ENCODE data around the gene BCAS3.

The BCAS3 gene

DNA sequence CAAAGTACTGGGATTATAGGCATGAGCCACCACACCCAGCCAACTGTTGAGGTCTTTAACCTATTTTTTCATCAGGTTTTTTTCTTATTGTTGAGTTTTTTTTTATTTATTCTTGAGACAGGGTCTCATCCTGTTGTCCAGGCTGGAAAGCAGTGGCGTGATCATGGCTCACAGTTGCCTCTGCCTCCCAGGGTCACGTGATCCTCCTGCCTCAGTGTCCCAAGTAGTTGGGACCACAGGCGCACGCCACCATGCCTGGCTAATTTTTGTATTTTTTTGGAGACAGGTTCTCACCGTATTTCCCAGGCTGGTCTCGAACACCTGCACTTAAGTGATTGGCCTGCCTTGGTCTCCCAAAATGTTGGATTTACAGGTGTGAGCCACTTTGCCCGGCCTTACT lies 95.9 kb downstream of the BCAS3 start:
- TF ChIP-seq EGR1 (IDR thresholded peaks at IDR 0.05) (no peak), ZBTB7A (IDR thresholded peaks at IDR 0.05; ENCODE audit: low read depth) (no peak), TAF1 (IDR thresholded peaks at IDR 0.05; ENCODE audit: low read depth) (no peak)

GRCh38 chr17:60781880-60782412 lies 104.3 kb downstream of the BCAS3 start:
- TF ChIP-seq TAF1 (IDR thresholded peaks at IDR 0.05; ENCODE audit: low read depth): no peak
- TF ChIP-seq EP300 (IDR thresholded peaks at IDR 0.05; ENCODE audit: borderline replicate concordance): no peak

- TF ChIP-seq NFIC (IDR thresholded peaks at IDR 0.05): no peak
- no peak for TF ChIP-seq FOXM1 (IDR thresholded peaks at IDR 0.05; ENCODE audit: borderline replicate concordance, low read depth)
- TF ChIP-seq CREB1 (IDR thresholded peaks at IDR 0.05; ENCODE audit: low read depth): no peak
- TF ChIP-seq, protein P1, sequence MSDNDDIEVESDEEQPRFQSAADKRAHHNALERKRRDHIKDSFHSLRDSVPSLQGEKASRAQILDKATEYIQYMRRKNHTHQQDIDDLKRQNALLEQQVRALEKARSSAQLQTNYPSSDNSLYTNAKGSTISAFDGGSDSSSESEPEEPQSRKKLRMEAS (IDR thresholded peaks at IDR 0.05): no peak
- no peak for TF ChIP-seq TEAD4 (IDR thresholded peaks at IDR 0.05)
- no peak for TF ChIP-seq CEBPB (IDR thresholded peaks at IDR 0.05)
- TF ChIP-seq REST (IDR thresholded peaks at IDR 0.05; ENCODE audit: low read depth): no peak
- TF ChIP-seq YY1 (IDR thresholded peaks at IDR 0.05; ENCODE audit: low read depth): no peak
- no peak for TF ChIP-seq ZBTB7A (IDR thresholded peaks at IDR 0.05; ENCODE audit: low read depth)
- no peak for TF ChIP-seq USF1 (IDR thresholded peaks at IDR 0.05)
- no peak for TF ChIP-seq TCF12 (IDR thresholded peaks at IDR 0.05; ENCODE audit: low read depth)
- TF ChIP-seq TAF1 (IDR thresholded peaks at IDR 0.05; ENCODE audit: low read depth): no peak
- no peak for TF ChIP-seq RAD21 (IDR thresholded peaks at IDR 0.05; ENCODE audit: low read depth)
Measured at GRCh38 chr17:60782742-60783141, 105.1 kb downstream of the BCAS3 start.

GRCh38 chr17:60790205-60790604 lies 112.6 kb downstream of the BCAS3 start:
- no peak for TF ChIP-seq TEAD4 (IDR thresholded peaks at IDR 0.05)
- no peak for TF ChIP-seq CEBPB (IDR thresholded peaks at IDR 0.05)
- TF ChIP-seq EGR1 (IDR thresholded peaks at IDR 0.05): no peak
- TF ChIP-seq TCF12 (IDR thresholded peaks at IDR 0.05; ENCODE audit: low read depth): no peak
- TF ChIP-seq, protein P1 (IDR thresholded peaks at IDR 0.05): no peak
- TF ChIP-seq REST (IDR thresholded peaks at IDR 0.05; ENCODE audit: low read depth): no peak
- TF ChIP-seq NFIC (IDR thresholded peaks at IDR 0.05): no peak
- TF ChIP-seq ZBTB7A (IDR thresholded peaks at IDR 0.05; ENCODE audit: low read depth): no peak
- no peak for TF ChIP-seq FOXM1 (IDR thresholded peaks at IDR 0.05; ENCODE audit: borderline replicate concordance, low read depth)
- TF ChIP-seq RAD21 (IDR thresholded peaks at IDR 0.05; ENCODE audit: low read depth): no peak
- no peak for TF ChIP-seq TAF1 (IDR thresholded peaks at IDR 0.05; ENCODE audit: low read depth)
- no peak for TF ChIP-seq CREB1 (IDR thresholded peaks at IDR 0.05; ENCODE audit: low read depth)
- TF ChIP-seq YY1 (IDR thresholded peaks at IDR 0.05; ENCODE audit: low read depth): no peak
- no peak for TF ChIP-seq USF1 (IDR thresholded peaks at IDR 0.05)
- no peak for TF ChIP-seq EP300 (IDR thresholded peaks at IDR 0.05; ENCODE audit: borderline replicate concordance)

DNA sequence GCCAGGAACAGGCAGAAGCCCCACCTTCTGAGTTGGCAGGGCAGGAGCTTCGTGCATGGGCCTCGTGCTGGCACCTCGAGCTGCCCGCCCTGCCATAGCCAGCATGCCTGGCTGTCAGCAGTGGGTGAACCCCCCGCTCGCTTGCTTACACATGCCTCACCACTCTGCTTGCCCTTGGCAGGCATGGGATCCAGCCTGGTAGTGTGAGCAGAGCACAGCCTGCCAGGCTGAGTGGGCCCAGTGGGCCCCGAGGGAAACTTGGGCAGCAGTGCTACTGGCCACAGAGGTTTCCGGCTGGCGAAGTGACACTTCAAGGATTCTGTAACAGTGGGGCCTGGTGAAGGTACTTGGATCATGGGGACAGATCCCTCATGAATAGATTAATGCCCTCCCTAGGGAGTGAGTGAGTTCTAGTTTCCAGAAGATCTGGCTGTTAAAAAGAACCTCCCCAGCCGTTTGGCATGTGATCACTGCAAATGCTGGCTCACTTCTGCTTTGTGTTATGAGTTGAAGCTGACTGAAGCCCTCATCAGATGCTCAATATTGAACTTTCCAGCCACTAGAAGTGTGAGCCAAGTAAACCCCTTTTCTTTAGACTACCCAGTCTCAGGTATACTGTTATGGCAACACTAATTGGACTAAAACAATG lies 114.7 kb downstream of the BCAS3 start:
- no peak for TF ChIP-seq TEAD4 (IDR thresholded peaks at IDR 0.05)
- TF ChIP-seq USF1 (IDR thresholded peaks at IDR 0.05): no peak
- TF ChIP-seq ZBTB7A (IDR thresholded peaks at IDR 0.05; ENCODE audit: low read depth): no peak
- no peak for TF ChIP-seq NFIC (IDR thresholded peaks at IDR 0.05)

- TF ChIP-seq EGR1 (IDR thresholded peaks at IDR 0.05) (no peak), YY1 (IDR thresholded peaks at IDR 0.05; ENCODE audit: low read depth) (no peak), CREB1 (IDR thresholded peaks at IDR 0.05; ENCODE audit: low read depth) (no peak), EP300 (IDR thresholded peaks at IDR 0.05; ENCODE audit: borderline replicate concordance) (no peak), REST (IDR thresholded peaks at IDR 0.05; ENCODE audit: low read depth) (no peak), NFIC (IDR thresholded peaks at IDR 0.05) (no peak), ZBTB7A (IDR thresholded peaks at IDR 0.05; ENCODE audit: low read depth) (no peak), TEAD4 (IDR thresholded peaks at IDR 0.05) (no peak), RAD21 (IDR thresholded peaks at IDR 0.05; ENCODE audit: low read depth) (no peak), CEBPB (IDR thresholded peaks at IDR 0.05) (no peak), FOXM1 (IDR thresholded peaks at IDR 0.05; ENCODE audit: borderline replicate concordance, low read depth) (no peak), TAF1 (IDR thresholded peaks at IDR 0.05; ENCODE audit: low read depth) (no peak), USF1 (IDR thresholded peaks at IDR 0.05) (no peak), TCF12 (IDR thresholded peaks at IDR 0.05; ENCODE audit: low read depth) (no peak)
Measured at GRCh38 chr17:60798576-60798975, 120.9 kb downstream of the BCAS3 start.

Measured in Ishikawa (cell line).